Upper lobe of left lung (tissue), 4 donors: ENCODE results near the gene IGSF11.

Experiments
- CTCF ChIP-seq, 6 experiments: fragments of 450-650 bp in 4 of 6; fragments of 200-600 bp in 2 of 6; sonication (generic) in 2 of 6; IDR thresholded peaks; one replicate each; pipeline ENCODE4 v1.5.1; 2016 to 2019; ENCODE audit warnings: antibody characterized with exemption in 6 of 6
- POLR2A ChIP-seq, 4 donors: fragments of 450-650 bp; IDR thresholded peaks; one replicate each; pipeline ENCODE4 v1.5.1; 2016 to 2017; ENCODE audit warnings: antibody characterized with exemption in 4 of 4, mild to moderate bottlenecking in 2 of 4
- POLR2AphosphoS5 ChIP-seq, 2 donors: sonication (generic); formaldehyde crosslinking; IDR thresholded peaks; one replicate each; pipeline ENCODE4 v1.5.1; 2017; ENCODE audit warnings: antibody characterized with exemption in 2 of 2

- TF ChIP-seq CTCF (IDR thresholded peaks at IDR 0.05) (no peak), POLR2AphosphoS5 (IDR thresholded peaks at IDR 0.05) (no peak), POLR2A (IDR thresholded peaks at IDR 0.05) (no peak)
Measured at GRCh38 chr3:118990823-118991560, 43.7 kb downstream of the IGSF11 start.
